ENCODE measurements around the gene TWNK. TPM values are rescaled to one million over a fixed set of nuclear protein-coding genes. Genes with fewer than 3 reads are reported as not detected.

The TWNK gene
- total and polyA plus RNA-seq, 10 of the 15 experiments (the other 5 are each of a cell fraction or from before 2014, with no cell fraction given): 13.6 to 32.8 (median 18.0) TPM

DNA sequence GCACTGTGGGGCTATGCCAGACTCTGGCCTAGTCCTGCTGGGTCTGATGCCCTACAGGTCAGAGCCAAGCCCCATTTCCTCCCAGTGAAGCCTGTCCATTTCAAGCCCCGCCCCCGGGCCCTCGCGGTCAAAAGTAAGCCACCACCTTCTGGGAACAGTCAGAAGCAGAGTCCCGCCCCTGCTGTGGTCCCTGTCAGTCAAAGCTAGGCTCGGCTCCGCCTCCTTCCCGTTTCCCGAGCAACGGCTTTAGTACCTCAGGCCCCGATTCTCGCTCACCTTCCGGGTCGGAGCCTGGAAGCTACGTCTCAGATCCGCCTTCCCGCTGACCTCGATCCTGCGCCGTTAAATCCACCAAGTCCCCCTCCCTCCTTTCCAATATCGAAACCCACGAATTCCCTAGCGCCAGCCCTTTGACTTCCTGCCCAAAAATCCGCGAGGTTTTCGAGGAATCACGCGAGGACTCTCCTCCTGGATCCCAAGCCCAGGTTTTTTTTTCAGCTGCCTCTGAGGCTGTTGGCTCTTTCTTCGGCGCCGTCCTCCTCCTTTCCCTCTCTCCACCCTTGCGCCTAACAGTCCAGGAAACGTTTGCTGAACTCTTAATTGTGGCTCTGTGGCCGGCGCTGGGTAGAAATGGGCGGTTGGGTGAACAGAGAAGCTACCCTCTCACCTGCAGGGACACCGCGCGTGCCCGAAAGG lies 55.5 kb downstream of the TWNK start (continued):
- TF ChIP-seq, protein P1, sequence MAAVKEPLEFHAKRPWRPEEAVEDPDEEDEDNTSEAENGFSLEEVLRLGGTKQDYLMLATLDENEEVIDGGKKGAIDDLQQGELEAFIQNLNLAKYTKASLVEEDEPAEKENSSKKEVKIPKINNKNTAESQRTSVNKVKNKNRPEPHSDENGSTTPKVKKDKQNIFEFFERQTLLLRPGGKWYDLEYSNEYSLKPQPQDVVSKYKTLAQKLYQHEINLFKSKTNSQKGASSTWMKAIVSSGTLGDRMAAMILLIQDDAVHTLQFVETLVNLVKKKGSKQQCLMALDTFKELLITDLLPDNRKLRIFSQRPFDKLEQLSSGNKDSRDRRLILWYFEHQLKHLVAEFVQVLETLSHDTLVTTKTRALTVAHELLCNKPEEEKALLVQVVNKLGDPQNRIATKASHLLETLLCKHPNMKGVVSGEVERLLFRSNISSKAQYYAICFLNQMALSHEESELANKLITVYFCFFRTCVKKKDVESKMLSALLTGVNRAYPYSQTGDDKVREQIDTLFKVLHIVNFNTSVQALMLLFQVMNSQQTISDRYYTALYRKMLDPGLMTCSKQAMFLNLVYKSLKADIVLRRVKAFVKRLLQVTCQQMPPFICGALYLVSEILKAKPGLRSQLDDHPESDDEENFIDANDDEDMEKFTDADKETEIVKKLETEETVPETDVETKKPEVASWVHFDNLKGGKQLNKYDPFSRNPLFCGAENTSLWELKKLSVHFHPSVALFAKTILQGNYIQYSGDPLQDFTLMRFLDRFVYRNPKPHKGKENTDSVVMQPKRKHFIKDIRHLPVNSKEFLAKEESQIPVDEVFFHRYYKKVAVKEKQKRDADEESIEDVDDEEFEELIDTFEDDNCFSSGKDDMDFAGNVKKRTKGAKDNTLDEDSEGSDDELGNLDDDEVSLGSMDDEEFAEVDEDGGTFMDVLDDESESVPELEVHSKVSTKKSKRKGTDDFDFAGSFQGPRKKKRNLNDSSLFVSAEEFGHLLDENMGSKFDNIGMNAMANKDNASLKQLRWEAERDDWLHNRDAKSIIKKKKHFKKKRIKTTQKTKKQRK (IDR thresholded peaks at IDR 0.05; ENCODE audit: low read depth, low read length): no peak
- TF ChIP-seq SPI1 (IDR thresholded peaks at IDR 0.05; ENCODE audit: borderline replicate concordance, insufficient read depth, low read depth, low read length) (0 out of 2 replicates have a peak, but pooled peaks have one; percentile 4), YBX1 (IDR thresholded peaks at IDR 0.05) (no peak), CREM (IDR thresholded peaks at IDR 0.05; ENCODE audit: low read depth) (no peak), SMAD1 (IDR thresholded peaks at IDR 0.05; ENCODE audit: low read depth, partially characterized antibody) (no peak), YY1 (IDR thresholded peaks at IDR 0.05; ENCODE audit: low read depth, low read length) (no peak), SIX5 (IDR thresholded peaks at IDR 0.05; ENCODE audit: low read depth, low read length, severe bottlenecking) (no peak), RAD51 (IDR thresholded peaks at IDR 0.05) (no peak), RUNX3 (IDR thresholded peaks at IDR 0.05; ENCODE audit: low read length) (peak; percentile 50), MYC (IDR thresholded peaks at IDR 0.05; ENCODE audit: insufficient read depth, insufficient read length, insufficient replicate concordance, low read length, severe bottlenecking) (no peak), RFX5 (IDR thresholded peaks at IDR 0.05; ENCODE audit: low read depth, low read length) (no peak), NFXL1 (IDR thresholded peaks at IDR 0.05; ENCODE audit: borderline replicate concordance) (no peak)
- TF ChIP-seq, protein P2, sequence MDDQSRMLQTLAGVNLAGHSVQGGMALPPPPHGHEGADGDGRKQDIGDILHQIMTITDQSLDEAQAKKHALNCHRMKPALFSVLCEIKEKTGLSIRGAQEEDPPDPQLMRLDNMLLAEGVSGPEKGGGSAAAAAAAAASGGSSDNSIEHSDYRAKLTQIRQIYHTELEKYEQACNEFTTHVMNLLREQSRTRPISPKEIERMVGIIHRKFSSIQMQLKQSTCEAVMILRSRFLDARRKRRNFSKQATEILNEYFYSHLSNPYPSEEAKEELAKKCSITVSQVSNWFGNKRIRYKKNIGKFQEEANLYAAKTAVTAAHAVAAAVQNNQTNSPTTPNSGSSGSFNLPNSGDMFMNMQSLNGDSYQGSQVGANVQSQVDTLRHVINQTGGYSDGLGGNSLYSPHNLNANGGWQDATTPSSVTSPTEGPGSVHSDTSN (IDR thresholded peaks at IDR 0.05; ENCODE audit: insufficient replicate concordance, low read depth, low read length): peak; percentile 98
- TF ChIP-seq, protein P3, sequence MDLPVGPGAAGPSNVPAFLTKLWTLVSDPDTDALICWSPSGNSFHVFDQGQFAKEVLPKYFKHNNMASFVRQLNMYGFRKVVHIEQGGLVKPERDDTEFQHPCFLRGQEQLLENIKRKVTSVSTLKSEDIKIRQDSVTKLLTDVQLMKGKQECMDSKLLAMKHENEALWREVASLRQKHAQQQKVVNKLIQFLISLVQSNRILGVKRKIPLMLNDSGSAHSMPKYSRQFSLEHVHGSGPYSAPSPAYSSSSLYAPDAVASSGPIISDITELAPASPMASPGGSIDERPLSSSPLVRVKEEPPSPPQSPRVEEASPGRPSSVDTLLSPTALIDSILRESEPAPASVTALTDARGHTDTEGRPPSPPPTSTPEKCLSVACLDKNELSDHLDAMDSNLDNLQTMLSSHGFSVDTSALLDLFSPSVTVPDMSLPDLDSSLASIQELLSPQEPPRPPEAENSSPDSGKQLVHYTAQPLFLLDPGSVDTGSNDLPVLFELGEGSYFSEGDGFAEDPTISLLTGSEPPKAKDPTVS (IDR thresholded peaks at IDR 0.05; ENCODE audit: low read depth, low read length): no peak
